K562 (cell line): Measurements from ENCODE around the gene ZNF362. TPM values are rescaled to one million over a fixed set of nuclear protein-coding genes. Genes with fewer than 3 reads are reported as not detected.

Experiments used
- ASH1L ChIP-seq: fragments of 450-650 bp; IDR thresholded peaks from 2 replicates; pipeline ENCODE4 v1.6.1; 2018; ENCODE audit warnings: borderline replicate concordance, mild to moderate bottlenecking, low read depth; ENCODE audit not compliant: partially characterized antibody
- ETS2 ChIP-seq: IDR thresholded peaks from 2 replicates; pipeline ENCODE4 v1.6.1; 2016; ENCODE audit warnings: borderline replicate concordance, missing genetic modification characterization, mild to moderate bottlenecking, moderate library complexity, missing compliant biosample characterization; ENCODE audit not compliant: poor library complexity, severe bottlenecking
- ETV6 ChIP-seq, 3 experiments: fragments of 150-350 bp in 1 of 3; sonication (generic) in 1 of 3; formaldehyde crosslinking in 1 of 3; IDR thresholded peaks; 2 replicates each; pipeline versions ENCODE4 v1.6.1 to v1.8.0; 2014 to 2022; ENCODE audit warnings: borderline replicate concordance in 2 of 3, low read depth in 2 of 3, antibody characterized with exemption in 1 of 3, low read length in 1 of 3, mild to moderate bottlenecking in 1 of 3, missing genetic modification reagents in 1 of 3
- GABPA ChIP-seq: fragments of 200-800 bp; sonication (Bioruptor generic); conservative IDR thresholded peaks from 2 replicates; pipeline ENCODE4 v1.6.1; 2016; ENCODE audit warnings: low read depth, missing genetic modification characterization, missing compliant biosample characterization
- HDAC1 ChIP-seq, 2 experiments: fragments of 450-650 bp; IDR thresholded peaks; 2 replicates each; pipeline ENCODE4 v1.6.1; 2016 to 2017; ENCODE audit warnings: inconsistent platforms in 1 of 2, mild to moderate bottlenecking in 1 of 2, moderate library complexity in 1 of 2
- JUN ChIP-seq, 2 experiments: sonication (generic) in 1 of 2; formaldehyde crosslinking in 1 of 2; IDR thresholded peaks; 2 replicates each; pipeline versions ENCODE4 v1.6.1 to v1.8.0; 2012 to 2022; ENCODE audit warnings: borderline replicate concordance in 2 of 2, mild to moderate bottlenecking in 2 of 2, improper control_type of control experiment in 1 of 2, low read depth in 1 of 2, low read length in 1 of 2, missing genetic modification reagents in 1 of 2
- MEF2D ChIP-seq: conservative IDR thresholded peaks from 2 replicates; pipeline ENCODE4 v1.6.1; 2016; ENCODE audit warnings: low read depth, missing genetic modification characterization, missing compliant biosample characterization
- POLR2G ChIP-seq: fragments of 200-400 bp; formaldehyde crosslinking; IDR thresholded peaks from 2 replicates; pipeline ENCODE4 v1.6.1; 2017; ENCODE audit warnings: low read depth, mild to moderate bottlenecking, antibody characterized with exemption, low read length, moderate library complexity
- POU5F1 ChIP-seq: fragments of 150-350 bp; IDR thresholded peaks from 2 replicates; pipeline ENCODE4 v1.6.1; 2014; ENCODE audit warnings: borderline replicate concordance, low read length, low read depth, mild to moderate bottlenecking; ENCODE audit not compliant: partially characterized antibody
- RBM25 ChIP-seq: fragments of 200-400 bp; formaldehyde crosslinking; IDR thresholded peaks from 2 replicates; pipeline ENCODE4 v1.6.1; 2018; ENCODE audit warnings: low read length, low read depth, moderate library complexity; ENCODE audit not compliant: severe bottlenecking
- RUNX1 ChIP-seq: sonication (generic); IDR thresholded peaks from 2 replicates; pipeline ENCODE4 v1.6.1; 2016; ENCODE audit warnings: antibody characterized with exemption, low read depth
- SIN3B ChIP-seq: fragments of 450-650 bp; IDR thresholded peaks from 2 replicates; pipeline ENCODE4 v1.6.1; 2017; ENCODE audit warnings: low read depth, mild to moderate bottlenecking, moderate library complexity
- YY1 ChIP-seq, 3 experiments: IDR thresholded peaks; 2 replicates each; pipeline ENCODE4 v1.6.1; 2011; ENCODE audit warnings: low read length in 2 of 3, mild to moderate bottlenecking in 2 of 3, moderate library complexity in 2 of 3, borderline replicate concordance in 1 of 3, control low read depth in 1 of 3, low read depth in 1 of 3; ENCODE audit not compliant: insufficient read depth in 3 of 3, insufficient replicate concordance in 2 of 3, control insufficient read depth in 1 of 3, insufficient read length in 1 of 3; ENCODE audit errors: extremely low read depth in 1 of 3
- ZNF134 ChIP-seq: fragments of 250-450 bp; sonication (Bioruptor Pico); conservative IDR thresholded peaks from 2 replicates; pipeline ENCODE4 v1.4.0; 2020
- ZNF274 ChIP-seq: IDR thresholded peaks from 2 replicates; pipeline ENCODE4 v1.6.1; 2011; ENCODE audit warnings: low read depth, mild to moderate bottlenecking, low read length, moderate library complexity, borderline replicate concordance
- polyA plus RNA-seq, 8 experiments: library from polyadenylated mRNA; depleted of rRNA in 4 of 8; stranded (reverse) in 5 of 8; unstranded in 3 of 8; fragments of >200 nt; fragmentation: Nextera tagmentation in 2 of 8; fragmentation: Illumina TruSeq in 1 of 8; extraction: Ambion mirVana in 2 of 8; extraction: Trizol in 1 of 8; gene quantifications; 2 replicates each; pipeline versions ENCODE4 v1.2.1 to v1.2.3, GENCODE V29; 2011 to 2014; ENCODE audit warnings: inconsistent platforms in 1 of 8, missing spikeins in 1 of 8
- total RNA-seq, 7 experiments: library from RNA; depleted of rRNA in 6 of 7; stranded (reverse); fragments of >200 nt in 6 of 7; fragmentation: Illumina TruSeq in 2 of 7; extraction: Trizol in 2 of 7; gene quantifications; 2 replicates each; pipeline versions ENCODE4 v1.2.1 to v1.2.3, GENCODE V29; 2011 to 2021; ENCODE audit warnings: low replicate concordance in 1 of 7
- TF ChIP-seq, protein P1 (sequence below): fragments of 450-650 bp; formaldehyde crosslinking; IDR thresholded peaks from 2 replicates; pipeline ENCODE4 v1.4.0; 2022; ENCODE audit warnings: missing genetic modification characterization
- TF ChIP-seq, protein P2 (sequence below): sonication (generic); formaldehyde crosslinking; IDR thresholded peaks from 2 replicates; pipeline ENCODE4 v1.8.0; 2023; ENCODE audit warnings: mild to moderate bottlenecking, missing genetic modification reagents
- TF ChIP-seq, protein P3 (sequence below), 2 experiments: IDR thresholded peaks; 2 replicates each; pipeline ENCODE4 v1.6.1; 2011; ENCODE audit warnings: borderline replicate concordance in 1 of 2, control low read depth in 1 of 2, low read depth in 1 of 2, low read length in 1 of 2, mild to moderate bottlenecking in 1 of 2, mixed read lengths in 1 of 2, moderate library complexity in 1 of 2; ENCODE audit not compliant: insufficient read depth in 1 of 2, insufficient read length in 1 of 2, poor library complexity in 1 of 2, severe bottlenecking in 1 of 2; ENCODE audit errors: extremely low read depth in 1 of 2

ZNF362 gene
- total and polyA plus RNA-seq, 9 of the 15 experiments (the other 6 are each of a cell fraction or from before 2014, with no cell fraction given) = 0.01 to 1.1 (median 0.35) TPM; not detected in 1

DNA sequence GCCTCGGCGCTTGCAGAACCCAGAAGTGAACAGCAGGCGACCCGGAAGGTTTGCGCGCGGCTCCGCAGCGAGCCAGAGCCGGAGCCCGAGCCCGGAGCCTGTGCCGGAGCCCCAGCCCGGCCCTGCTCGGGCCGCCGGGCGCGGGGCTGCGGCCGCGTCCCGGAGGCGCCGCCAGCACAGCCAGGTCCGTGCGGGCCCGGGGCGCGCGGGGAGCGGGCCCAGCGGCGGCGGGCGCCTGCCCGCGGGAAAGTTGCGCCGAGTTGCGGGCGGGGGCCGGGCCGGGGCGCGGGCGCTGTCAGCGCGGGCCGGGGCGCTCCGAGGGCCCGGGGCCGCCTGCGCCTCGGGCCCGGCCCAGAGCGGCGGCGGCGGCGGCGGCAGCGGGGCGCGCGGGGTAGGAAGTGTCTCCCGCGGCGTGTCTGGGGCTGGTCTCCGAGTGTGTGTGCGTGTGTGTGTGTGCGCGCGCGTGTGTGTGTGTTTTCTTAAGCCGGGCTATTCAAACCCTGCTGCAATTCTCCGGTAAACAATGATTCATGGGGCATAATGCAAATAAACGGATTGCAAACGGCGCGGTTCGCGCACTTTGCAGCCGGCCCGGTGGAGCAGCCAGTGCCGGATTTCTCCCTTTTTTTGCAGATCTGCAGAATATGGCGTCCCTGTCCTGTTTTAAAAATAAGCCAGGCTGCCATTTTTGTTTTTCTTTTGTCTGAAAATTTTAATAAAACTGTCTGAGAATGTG lies at the start of gene ZNF362 (continued):
- TF ChIP-seq, protein P1, sequence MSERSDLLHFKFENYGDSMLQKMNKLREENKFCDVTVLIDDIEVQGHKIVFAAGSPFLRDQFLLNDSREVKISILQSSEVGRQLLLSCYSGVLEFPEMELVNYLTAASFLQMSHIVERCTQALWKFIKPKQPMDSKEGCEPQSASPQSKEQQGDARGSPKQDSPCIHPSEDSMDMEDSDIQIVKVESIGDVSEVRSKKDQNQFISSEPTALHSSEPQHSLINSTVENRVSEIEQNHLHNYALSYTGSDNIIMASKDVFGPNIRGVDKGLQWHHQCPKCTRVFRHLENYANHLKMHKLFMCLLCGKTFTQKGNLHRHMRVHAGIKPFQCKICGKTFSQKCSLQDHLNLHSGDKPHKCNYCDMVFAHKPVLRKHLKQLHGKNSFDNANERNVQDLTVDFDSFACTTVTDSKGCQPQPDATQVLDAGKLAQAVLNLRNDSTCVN (CRISPR knock-in tag) = no peak
- TF ChIP-seq, protein P2, sequence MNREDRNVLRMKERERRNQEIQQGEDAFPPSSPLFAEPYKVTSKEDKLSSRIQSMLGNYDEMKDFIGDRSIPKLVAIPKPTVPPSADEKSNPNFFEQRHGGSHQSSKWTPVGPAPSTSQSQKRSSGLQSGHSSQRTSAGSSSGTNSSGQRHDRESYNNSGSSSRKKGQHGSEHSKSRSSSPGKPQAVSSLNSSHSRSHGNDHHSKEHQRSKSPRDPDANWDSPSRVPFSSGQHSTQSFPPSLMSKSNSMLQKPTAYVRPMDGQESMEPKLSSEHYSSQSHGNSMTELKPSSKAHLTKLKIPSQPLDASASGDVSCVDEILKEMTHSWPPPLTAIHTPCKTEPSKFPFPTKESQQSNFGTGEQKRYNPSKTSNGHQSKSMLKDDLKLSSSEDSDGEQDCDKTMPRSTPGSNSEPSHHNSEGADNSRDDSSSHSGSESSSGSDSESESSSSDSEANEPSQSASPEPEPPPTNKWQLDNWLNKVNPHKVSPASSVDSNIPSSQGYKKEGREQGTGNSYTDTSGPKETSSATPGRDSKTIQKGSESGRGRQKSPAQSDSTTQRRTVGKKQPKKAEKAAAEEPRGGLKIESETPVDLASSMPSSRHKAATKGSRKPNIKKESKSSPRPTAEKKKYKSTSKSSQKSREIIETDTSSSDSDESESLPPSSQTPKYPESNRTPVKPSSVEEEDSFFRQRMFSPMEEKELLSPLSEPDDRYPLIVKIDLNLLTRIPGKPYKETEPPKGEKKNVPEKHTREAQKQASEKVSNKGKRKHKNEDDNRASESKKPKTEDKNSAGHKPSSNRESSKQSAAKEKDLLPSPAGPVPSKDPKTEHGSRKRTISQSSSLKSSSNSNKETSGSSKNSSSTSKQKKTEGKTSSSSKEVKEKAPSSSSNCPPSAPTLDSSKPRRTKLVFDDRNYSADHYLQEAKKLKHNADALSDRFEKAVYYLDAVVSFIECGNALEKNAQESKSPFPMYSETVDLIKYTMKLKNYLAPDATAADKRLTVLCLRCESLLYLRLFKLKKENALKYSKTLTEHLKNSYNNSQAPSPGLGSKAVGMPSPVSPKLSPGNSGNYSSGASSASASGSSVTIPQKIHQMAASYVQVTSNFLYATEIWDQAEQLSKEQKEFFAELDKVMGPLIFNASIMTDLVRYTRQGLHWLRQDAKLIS (CRISPR knock-in tag) = no peak
- no peak for TF ChIP-seq MEF2D (tag)
- no peak for TF ChIP-seq POU5F1
- TF ChIP-seq ASH1L = no peak
- TF ChIP-seq GABPA (tag) = peak; percentile 81
- no peak for TF ChIP-seq ETS2 (tag)
- peak; percentile 72 for TF ChIP-seq RBM25
- TF ChIP-seq YY1 (IDR thresholded peaks at IDR 0.05; ENCODE audit: borderline replicate concordance in 1 of 3, control insufficient read depth in 1 of 3, extremely low read depth in 1 of 3, insufficient read depth in 3 of 3, insufficient read length in 1 of 3, insufficient replicate concordance in 2 of 3, low read depth in 1 of 3, low read length in 2 of 3) = peak in 1 of 3 experiments; percentile 69
- TF ChIP-seq ZNF134 (CRISPR knock-in tag) = no peak
- TF ChIP-seq, protein P3, sequence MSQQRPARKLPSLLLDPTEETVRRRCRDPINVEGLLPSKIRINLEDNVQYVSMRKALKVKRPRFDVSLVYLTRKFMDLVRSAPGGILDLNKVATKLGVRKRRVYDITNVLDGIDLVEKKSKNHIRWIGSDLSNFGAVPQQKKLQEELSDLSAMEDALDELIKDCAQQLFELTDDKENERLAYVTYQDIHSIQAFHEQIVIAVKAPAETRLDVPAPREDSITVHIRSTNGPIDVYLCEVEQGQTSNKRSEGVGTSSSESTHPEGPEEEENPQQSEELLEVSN (IDR thresholded peaks at IDR 0.05; ENCODE audit: borderline replicate concordance in 1 of 2, extremely low read depth in 1 of 2, insufficient read depth in 1 of 2, insufficient read length in 1 of 2, low read depth in 1 of 2, low read length in 1 of 2, poor library complexity in 1 of 2, severe bottlenecking in 1 of 2) = peak in 1 of 2 experiments; percentile 27
- TF ChIP-seq HDAC1 (IDR thresholded peaks at IDR 0.05) = no peak
- no peak for TF ChIP-seq ZNF274
- TF ChIP-seq RUNX1 = no peak
- no peak for TF ChIP-seq SIN3B
- TF ChIP-seq ETV6 (IDR thresholded peaks at IDR 0.05; ENCODE audit: borderline replicate concordance in 1 of 2, low read depth in 2 of 2, low read length in 1 of 2) = no peak
- no peak for TF ChIP-seq ETV6 (CRISPR knock-in tag; IDR thresholded peaks at IDR 0.05; ENCODE audit: borderline replicate concordance)
- TF ChIP-seq POLR2G = 0 out of 2 replicates have a peak, but pooled peaks have one; percentile 21
- no peak for TF ChIP-seq JUN (IDR thresholded peaks at IDR 0.05; ENCODE audit: borderline replicate concordance, low read depth, low read length)
- no peak for TF ChIP-seq JUN (CRISPR knock-in tag; IDR thresholded peaks at IDR 0.05; ENCODE audit: borderline replicate concordance)
